GM21447 (cell line): Measurements from ENCODE around the gene COPS6.

ENCODE experiments used
- ATAC-seq: cut with Tn5 transposase; IDR thresholded peaks from one replicate; pipeline ENCODE4 v1.9.1; 2021; ENCODE audit not compliant: unreplicated experiment

COPS6 gene

GRCh38 chr7:100088621-100089457 lies at the start of gene COPS6:
COPS6 (plus strand) TSS chr7:100088969; CDS start chr7:100088991, 22 bp downstream.
- peak; percentile 52 for ATAC-seq

GRCh38 chr7:100040575-100040974 lies 48.2 kb upstream of the COPS6 start:
- ATAC-seq, result no peak

- ATAC-seq, result no peak
Measured at GRCh38 chr7:100044718-100045117, 44.1 kb upstream of the COPS6 start.

- no peak for ATAC-seq
Measured at GRCh38 chr7:100048680-100049079, 40.1 kb upstream of the COPS6 start.

GRCh38 chr7:100049441-100050291 lies 39.1 kb upstream of the COPS6 start, which contains the start of gene ZSCAN21:
ZSCAN21 (plus strand) TSS chr7:100049774; CDS start chr7:100057007, 7,233 bp downstream.
- peak; percentile 85 for ATAC-seq

GRCh38 chr7:100051611-100052010 lies 37.2 kb upstream of the COPS6 start:
- no peak for ATAC-seq

- ATAC-seq, result no peak
Measured at GRCh38 chr7:100053215-100053614, 35.6 kb upstream of the COPS6 start.

- no peak for ATAC-seq
Measured at GRCh38 chr7:100057006-100057405, 31.8 kb upstream of the COPS6 start.

- no peak for ATAC-seq
Measured at GRCh38 chr7:100059251-100059739, 29.5 kb upstream of the COPS6 start.

GRCh38 chr7:100061518-100062193 lies 27.1 kb upstream of the COPS6 start:
- no peak for ATAC-seq

- no peak for ATAC-seq
Measured at GRCh38 chr7:100063376-100063775, 25.4 kb upstream of the COPS6 start.

- no peak for ATAC-seq
Measured at GRCh38 chr7:100064162-100064561, 24.6 kb upstream of the COPS6 start.

- no peak for ATAC-seq
Measured at GRCh38 chr7:100065452-100066186, 23.1 kb upstream of the COPS6 start.

- no peak for ATAC-seq
Measured at GRCh38 chr7:100066953-100067352, 21.8 kb upstream of the COPS6 start.

- no peak for ATAC-seq
Measured at GRCh38 chr7:100069991-100070390, 18.8 kb upstream of the COPS6 start.

GRCh38 chr7:100071018-100071723 lies 17.6 kb upstream of the COPS6 start:
- ATAC-seq, result no peak

GRCh38 chr7:100072462-100072861 lies 16.3 kb upstream of the COPS6 start:
- ATAC-seq, result no peak

GRCh38 chr7:100074841-100075240 lies 13.9 kb upstream of the COPS6 start:
- no peak for ATAC-seq

- ATAC-seq, result no peak
Measured at GRCh38 chr7:100075418-100075817, 13.4 kb upstream of the COPS6 start.

- ATAC-seq, result no peak
Measured at GRCh38 chr7:100077205-100077604, 11.6 kb upstream of the COPS6 start.
